Measurements from ENCODE around the gene SPRED3. TPM values are rescaled to one million over a fixed set of nuclear protein-coding genes. Genes with fewer than 3 reads are reported as not detected.
A peak's percentile ranks its signal among the peaks of the same experiment; 100 is the strongest.
"Not testable (repeated sequence)": the region's sequence is repeated elsewhere in the genome, so short reads cannot be mapped to it uniquely, and the experiment has no call there.

Gene SPRED3
- total RNA-seq, 1 donor from 2014 or later, result 1.6 TPM

DNA sequence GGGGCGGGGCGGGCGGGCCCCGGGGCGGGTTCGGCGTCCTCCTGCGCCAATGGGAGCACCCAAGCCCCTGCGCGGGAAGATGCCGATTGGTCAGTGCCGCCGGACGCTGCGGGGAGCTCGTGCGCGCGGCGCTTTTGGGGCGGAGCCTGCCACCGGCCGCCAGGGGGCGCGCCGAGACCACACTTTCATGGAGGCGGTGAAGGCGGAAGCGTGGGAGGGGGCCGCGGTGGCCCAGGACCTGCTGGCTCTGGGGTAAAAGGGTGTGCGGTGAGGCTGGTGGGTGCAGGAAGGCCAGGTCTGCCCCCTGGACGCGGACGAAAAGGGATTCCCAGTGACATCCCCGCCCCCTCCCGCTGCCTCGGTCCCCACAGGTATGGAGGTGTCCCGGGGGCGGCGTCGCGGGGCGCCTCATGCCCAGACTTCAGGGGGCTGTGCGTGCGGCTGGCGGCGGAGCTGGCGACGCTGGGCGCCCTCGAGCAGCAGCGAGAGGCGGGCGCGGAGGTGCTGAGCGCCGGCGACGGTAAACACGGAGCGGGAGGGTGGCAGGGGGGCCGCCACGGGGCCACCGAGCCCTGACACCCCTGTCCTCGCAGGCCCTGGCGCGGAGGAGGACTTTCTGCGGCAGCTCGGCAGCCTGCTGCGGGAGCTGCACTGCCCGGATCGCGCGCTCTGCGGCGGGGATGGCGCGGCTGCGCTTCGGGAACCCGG lies 14.6 kb downstream of the SPRED3 start, which contains the start of gene FAM98C:
TSS of gene FAM98C (plus strand) at position 127 of the 708 bp plus-strand sequence. CDS start at position 188, 61 bp downstream.
- intact Hi-C loops (cut with DNase I), result no loop called here
- Histone ChIP-seq H3K4me1 (peaks cover 10% of the 10 kb centered on the region), H3K27ac (peak within 1 kb of the TSS; percentile 82), H3K27me3 (peaks cover 25% of the 10 kb centered on the region), H3K36me3 (peaks cover 14% of the 10 kb centered on the region), H3K4me3 (peak within 1 kb of the TSS; percentile 93), H3K9me3 (no peaks in the 10 kb centered on the region)
- ATAC-seq (peak; percentile 99), DNase-seq (peak; percentile 98)
- TF ChIP-seq CTCF (IDR thresholded peaks at IDR 0.05), result peak; percentile 98

DNA sequence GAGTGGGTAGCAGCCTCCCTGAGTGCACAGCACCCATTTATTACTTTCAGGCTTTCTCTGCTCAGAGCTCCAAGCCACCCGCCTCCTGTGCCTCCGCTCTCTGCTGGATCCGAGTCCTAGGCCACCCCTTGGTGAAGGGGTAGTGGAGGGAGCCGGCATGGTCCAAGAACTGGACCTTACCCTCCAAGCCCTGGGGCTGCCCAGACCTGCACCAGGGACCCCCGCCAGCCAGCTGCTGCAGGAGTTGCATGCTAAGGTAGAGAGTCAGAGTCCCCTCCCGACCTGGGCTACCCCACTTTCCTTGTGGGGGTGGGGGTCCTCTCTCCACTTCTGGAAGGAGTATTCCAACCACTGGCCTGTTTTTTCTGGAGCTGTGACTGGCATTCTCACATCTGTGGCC lies 16.4 kb downstream of the SPRED3 start:
- Histone ChIP-seq H3K4me1 (peaks cover 10% of the 10 kb centered on the region), H3K36me3 (peaks cover 14% of the 10 kb centered on the region), H3K27ac (no peak overlapping the region), H3K4me3 (no peak overlapping the region), H3K27me3 (peaks cover 7% of the 10 kb centered on the region), H3K9me3 (no peaks in the 10 kb centered on the region)
- intact Hi-C loops (cut with DNase I), result no loop called here
- ATAC-seq (no peak), DNase-seq (no peak)
- TF ChIP-seq CTCF (IDR thresholded peaks at IDR 0.05), result no peak

DNA sequence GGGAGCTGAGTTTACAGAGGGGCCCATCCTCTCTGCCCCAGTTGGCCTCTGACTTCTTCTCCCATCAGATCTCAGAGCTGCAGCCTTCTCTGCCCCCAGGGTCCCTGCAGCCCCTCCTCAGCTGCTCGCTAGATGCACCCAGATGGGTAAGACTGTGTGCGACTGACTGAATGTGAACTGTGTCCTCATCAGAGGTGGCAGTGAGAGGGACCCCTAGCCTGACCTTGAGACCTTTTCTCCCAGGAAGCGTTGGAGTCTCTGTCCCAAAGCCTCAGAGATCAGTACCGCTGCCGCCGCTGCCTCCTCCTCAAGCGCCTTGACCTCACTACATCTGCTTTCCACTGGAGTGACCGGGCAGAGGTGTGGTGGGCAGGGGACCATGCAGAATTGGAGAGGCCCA lies 16.8 kb downstream of the SPRED3 start:
- Histone ChIP-seq H3K4me3 (no peak overlapping the region), H3K4me1 (peaks cover 10% of the 10 kb centered on the region), H3K9me3 (no peaks in the 10 kb centered on the region), H3K36me3 (peaks cover 14% of the 10 kb centered on the region), H3K27me3 (peaks cover 4% of the 10 kb centered on the region), H3K27ac (no peak overlapping the region)
- DNase-seq (no peak), ATAC-seq (no peak)
- no peak for TF ChIP-seq CTCF (IDR thresholded peaks at IDR 0.05)
- intact Hi-C loops (cut with DNase I), result no loop called here

GRCh38 chr19:38409631-38410133 lies 21.2 kb downstream of the SPRED3 start:
- intact Hi-C loops (cut with DNase I), result no loop called here
- H3K9me3 ChIP-seq, result no peaks in the 10 kb centered on the region
- ATAC-seq (no peak), DNase-seq (no peak)
- H3K4me3 ChIP-seq, result no peak overlapping the region
- no peak overlapping the region for H3K27ac ChIP-seq
- TF ChIP-seq CTCF (IDR thresholded peaks at IDR 0.05), result no peak
- peaks cover 14% of the 10 kb centered on the region for H3K36me3 ChIP-seq
- H3K4me1 ChIP-seq, result no peaks in the 10 kb centered on the region
- H3K27me3 ChIP-seq, result no peaks in the 10 kb centered on the region

- intact Hi-C loops (cut with DNase I); H3K27me3 ChIP-seq; H3K9me3 ChIP-seq; DNase-seq; ATAC-seq; H3K4me3 ChIP-seq; H3K4me1 ChIP-seq; H3K27ac ChIP-seq: not testable (repeated sequence)
- H3K36me3 ChIP-seq, result peaks cover 14% of the 10 kb centered on the region
These were observed 21.9 kb downstream of the SPRED3 start for GRCh38 chr19:38410407-38410806.

GRCh38 chr19:38411041-38411712 lies 22.7 kb downstream of the SPRED3 start:
- H3K36me3 ChIP-seq, result peaks cover 13% of the 10 kb centered on the region
- H3K4me1 ChIP-seq, result no peaks in the 10 kb centered on the region
- TF ChIP-seq CTCF (IDR thresholded peaks at IDR 0.05), result no peak
- no peaks in the 10 kb centered on the region for H3K9me3 ChIP-seq
- H3K27ac ChIP-seq, result no peak overlapping the region
- intact Hi-C loops (cut with DNase I), result no loop called here
- no peak overlapping the region for H3K4me3 ChIP-seq
- ATAC-seq (no peak), DNase-seq (no peak)
- H3K27me3 ChIP-seq, result no peaks in the 10 kb centered on the region

- H3K4me3 ChIP-seq; DNase-seq; H3K27me3 ChIP-seq; H3K27ac ChIP-seq; H3K9me3 ChIP-seq; intact Hi-C loops (cut with DNase I); H3K4me1 ChIP-seq; H3K36me3 ChIP-seq; ATAC-seq: not testable (repeated sequence)
These were observed 23.4 kb downstream of the SPRED3 start for GRCh38 chr19:38411898-38412297.

Data from upper lobe of right lung (tissue), 1 donor.